Thyroid gland (tissue), 4 donors: Measurements from ENCODE around the gene TSPAN4.

Experiments
- CTCF ChIP-seq, 6 experiments: fragments of 200-600 bp in 3 of 6; fragments of 450-650 bp in 3 of 6; sonication (generic) in 3 of 6; IDR thresholded peaks; one replicate each; pipeline ENCODE4 v1.5.1; 2016 to 2019; ENCODE audit warnings: antibody characterized with exemption in 6 of 6, mild to moderate bottlenecking in 2 of 6, inconsistent platforms in 1 of 6, moderate library complexity in 1 of 6
- POLR2A ChIP-seq, 2 donors: fragments of 450-650 bp; IDR thresholded peaks; one replicate each; pipeline ENCODE4 v1.6.1; 2017; ENCODE audit warnings: antibody characterized with exemption in 2 of 2, mild to moderate bottlenecking in 2 of 2, moderate library complexity in 1 of 2

- TF ChIP-seq POLR2A (IDR thresholded peaks at IDR 0.05) = peak; percentile 25 to 51
- peak in 1 of 6 experiments; percentile 4 for TF ChIP-seq CTCF (IDR thresholded peaks at IDR 0.05)
These were observed 9.4 kb upstream of the TSPAN4 start for GRCh38 chr11:833114-833791.
